Spleen (tissue), 7 donors: ENCODE results near the gene HECTD3.

Source experiments
- CTCF ChIP-seq, 11 experiments: fragments of 200-600 bp in 7 of 11; fragments of 450-650 bp in 4 of 11; sonication (generic) in 4 of 11; IDR thresholded peaks in 8 of 11; conservative IDR thresholded peaks in 3 of 11; 1 replicate in 7 of 11; 2 replicates in 4 of 11; pipeline versions ENCODE4 v1.4.0 to v1.8.0; 2016 to 2021; ENCODE audit warnings: antibody characterized with exemption in 11 of 11, inconsistent platforms in 4 of 11, mild to moderate bottlenecking in 1 of 11
- POLR2AphosphoS5 ChIP-seq, 3 donors: sonication (generic); formaldehyde crosslinking; IDR thresholded peaks; one replicate each; pipeline ENCODE4 v1.5.1; 2017; ENCODE audit warnings: antibody characterized with exemption in 3 of 3
- donor health status: DM: no; HTN: no; CAD: no; lungs with moderate emphysema.
- donor health status: DM: no; HTN: no; CAD: no.
- donor health status: DM: no; HTN: no; CAD: no.

GRCh38 chr1:45004281-45004920 lies 6.7 kb downstream of the HECTD3 start:
- TF ChIP-seq CTCF (IDR thresholded peaks at IDR 0.05 in 8 of 11, conservative IDR thresholded peaks at IDR 0.05 in 3 of 11) (no peak), POLR2AphosphoS5 (IDR thresholded peaks at IDR 0.05) (no peak)
